Right forelimb (tissue), 1 donor: ENCODE results near the gene DNAL1.
A peak's percentile ranks its signal among the peaks of the same experiment; 100 is the strongest.

Experiments used
- DNase-seq: peaks from one replicate; pipeline ENCODE4 v3.0.0-alpha.2; 2018

Gene DNAL1

GRCh38 chr14:73725116-73726024 is 80.6 kb downstream of the DNAL1 start:
- DNase-seq, result no peak

DNA sequence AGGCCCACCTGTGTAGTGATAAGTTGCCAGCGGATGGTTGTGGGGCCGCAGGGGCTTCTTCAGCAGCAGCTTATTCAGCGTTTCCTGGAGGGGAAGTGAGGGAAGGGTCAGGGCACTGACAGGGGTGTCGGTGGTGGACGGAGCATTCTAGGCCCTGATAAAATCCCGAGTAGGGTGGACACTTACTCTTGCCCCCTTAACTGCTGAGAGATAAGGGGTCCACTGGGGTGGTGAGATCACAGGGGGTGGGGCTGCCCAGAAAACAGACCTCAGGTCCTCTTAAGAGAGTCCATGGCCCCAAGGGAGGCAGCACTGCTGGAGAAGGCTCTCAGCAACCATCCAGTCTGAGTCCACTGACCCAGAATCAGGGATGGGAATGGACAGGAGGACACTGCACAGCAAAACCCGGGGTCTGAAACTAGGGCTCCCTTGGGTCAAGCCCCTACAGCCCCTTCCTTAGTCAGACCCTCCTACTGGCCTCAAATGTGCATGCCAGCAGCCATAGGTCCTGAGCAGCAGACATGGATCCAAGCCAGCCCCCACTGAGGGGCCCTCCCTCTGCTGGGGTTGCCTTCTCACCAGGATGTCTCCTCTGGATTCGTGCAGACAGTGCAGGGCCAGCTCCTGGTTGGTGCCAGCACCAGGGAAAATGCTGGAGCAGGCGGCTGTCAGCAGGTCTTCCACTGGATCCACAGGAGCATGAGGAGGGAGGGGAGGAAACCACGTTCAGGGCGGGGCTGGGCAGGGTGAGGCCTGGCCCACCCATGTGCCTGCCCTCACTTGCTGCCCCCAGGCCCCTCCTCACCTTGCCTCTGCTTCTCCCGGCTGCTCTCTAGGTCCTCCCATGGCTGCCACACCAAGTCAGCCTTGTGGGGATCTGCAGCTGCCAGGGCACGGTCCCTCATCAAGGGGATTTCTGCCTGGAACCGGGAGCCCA is 81.5 kb downstream of the DNAL1 start:
- DNase-seq, result peak; percentile 41

GRCh38 chr14:73727166-73727565 is 82.4 kb downstream of the DNAL1 start:
- DNase-seq, result no peak

DNA sequence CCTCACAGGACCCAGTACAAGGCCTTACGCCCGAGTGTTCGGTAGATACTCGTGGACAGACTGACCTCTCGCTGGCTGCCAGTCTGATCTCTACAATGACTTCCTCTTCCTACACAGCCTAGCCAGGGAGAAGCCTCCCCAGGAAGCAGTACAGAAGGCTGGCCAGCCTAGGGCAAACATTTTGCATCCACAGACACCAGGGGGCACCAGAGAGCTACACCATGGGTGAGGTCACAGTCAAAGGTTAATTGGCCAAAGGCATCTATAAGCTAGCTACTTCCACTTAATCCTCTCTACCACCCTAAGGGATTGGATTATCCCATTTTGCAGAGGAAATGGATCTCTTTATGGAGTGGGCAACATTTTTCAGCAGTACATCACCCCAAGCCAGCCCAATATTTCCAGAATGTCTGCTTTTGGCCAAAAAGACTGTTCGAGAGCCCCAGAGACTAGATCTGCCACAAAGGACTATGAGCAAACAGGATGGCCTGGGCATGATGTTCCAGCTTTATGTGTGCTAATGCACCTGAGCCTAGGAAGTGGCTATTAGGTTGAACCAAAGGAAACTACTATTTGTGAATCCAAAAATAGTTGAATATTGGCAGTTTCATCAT is 84.0 kb downstream of the DNAL1 start:
- peak; percentile 87 for DNase-seq

DNA sequence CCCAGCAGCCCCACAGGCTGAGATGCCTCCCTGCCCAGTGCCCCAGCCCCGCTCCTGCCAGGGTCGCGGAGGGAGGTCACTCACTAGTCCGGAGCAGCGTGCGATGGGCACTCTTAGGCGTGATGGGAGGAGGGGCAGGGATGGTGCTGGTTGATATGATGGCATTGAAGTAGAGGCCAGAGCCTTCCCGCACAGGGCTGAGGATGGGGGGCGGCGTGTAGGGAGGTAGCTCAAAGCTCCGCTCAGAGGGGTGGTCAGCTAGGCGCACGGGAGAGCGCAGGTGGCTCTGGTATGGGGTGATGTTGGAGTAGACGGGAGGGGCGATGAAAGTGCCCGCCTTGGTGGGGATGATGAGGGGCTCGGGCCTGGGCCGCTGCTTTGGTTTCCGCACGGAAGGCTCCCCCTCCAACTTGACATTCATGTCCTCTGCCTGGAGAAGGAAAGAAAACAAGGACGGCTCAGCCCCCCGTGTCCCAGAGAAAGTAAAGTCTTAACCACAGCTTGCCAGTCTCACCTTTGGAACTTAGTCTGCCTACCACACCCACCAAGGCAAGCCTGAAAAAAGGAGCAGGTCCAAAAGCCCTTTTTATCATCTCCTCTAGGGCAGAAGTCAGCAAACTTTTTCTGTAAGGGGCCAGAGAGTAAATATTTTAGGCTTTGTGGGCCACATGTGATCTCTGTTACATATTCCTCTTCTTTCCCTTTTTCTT is 84.9 kb downstream of the DNAL1 start:
- DNase-seq, result no peak

GRCh38 chr14:73731111-73731510 is 86.3 kb downstream of the DNAL1 start:
- DNase-seq, result no peak

- no peak for DNase-seq
Measured at GRCh38 chr14:73732006-73732405, 87.2 kb downstream of the DNAL1 start.

DNA sequence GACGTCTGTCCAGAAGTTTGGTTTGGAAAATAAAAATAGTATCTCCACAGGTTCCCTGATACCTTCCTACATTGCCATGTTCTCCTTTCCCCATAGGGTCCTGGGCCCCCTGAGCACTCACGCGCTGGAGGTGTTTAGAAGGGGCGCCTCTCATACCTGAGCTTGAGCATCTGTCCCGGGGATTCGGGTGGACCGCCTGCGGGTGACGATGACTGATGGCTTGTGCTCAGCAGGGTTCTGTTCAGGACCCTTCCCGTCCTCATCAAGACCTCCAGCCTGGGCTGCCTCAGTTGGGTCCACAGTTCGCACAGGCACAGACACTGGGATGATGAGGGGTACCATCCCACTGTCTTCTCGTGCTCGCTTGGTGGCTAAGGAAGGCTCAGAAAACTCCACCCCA is 92.1 kb downstream of the DNAL1 start:
- peak; percentile 19 for DNase-seq

- DNase-seq, result no peak
Measured at GRCh38 chr14:73738518-73739173, 93.9 kb downstream of the DNAL1 start.

DNA sequence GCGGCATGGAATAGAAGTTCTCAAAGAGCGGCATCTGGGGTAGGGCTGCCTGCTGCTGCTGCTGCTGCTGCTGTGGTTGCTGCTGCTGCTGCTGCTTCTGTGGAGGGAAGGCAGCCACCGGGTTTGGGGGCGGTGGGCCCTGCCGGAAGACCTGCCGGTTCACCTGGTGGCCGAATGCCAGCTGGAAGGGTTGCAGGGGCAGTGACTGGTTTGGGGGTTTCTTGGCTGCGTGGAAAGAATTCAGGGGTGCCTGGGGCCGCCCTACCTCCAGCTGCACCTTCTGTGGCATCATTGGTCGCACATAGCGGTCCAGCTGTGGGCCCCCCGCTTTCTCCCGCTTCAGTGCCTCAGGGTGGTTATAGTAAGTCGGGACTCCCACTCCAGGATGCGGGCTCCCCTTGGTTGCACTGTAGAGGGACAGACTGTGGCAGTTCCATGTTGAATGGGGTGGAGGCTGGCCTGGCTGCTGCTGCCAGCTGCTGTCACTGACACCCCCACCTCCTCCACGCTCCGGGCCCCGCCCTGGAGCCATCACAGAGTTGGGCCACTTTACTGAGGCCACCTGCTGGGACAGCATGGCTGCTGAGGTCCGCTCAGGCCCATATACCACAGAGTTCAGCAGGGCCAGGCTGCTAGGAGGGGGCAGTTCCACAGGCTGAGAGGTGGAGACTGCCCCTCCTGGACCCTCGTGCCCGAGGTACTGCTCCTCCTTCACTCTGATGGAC is 94.5 kb downstream of the DNAL1 start:
- DNase-seq, result no peak

GRCh38 chr14:73739899-73740617 is 95.3 kb downstream of the DNAL1 start:
- no peak for DNase-seq

DNA sequence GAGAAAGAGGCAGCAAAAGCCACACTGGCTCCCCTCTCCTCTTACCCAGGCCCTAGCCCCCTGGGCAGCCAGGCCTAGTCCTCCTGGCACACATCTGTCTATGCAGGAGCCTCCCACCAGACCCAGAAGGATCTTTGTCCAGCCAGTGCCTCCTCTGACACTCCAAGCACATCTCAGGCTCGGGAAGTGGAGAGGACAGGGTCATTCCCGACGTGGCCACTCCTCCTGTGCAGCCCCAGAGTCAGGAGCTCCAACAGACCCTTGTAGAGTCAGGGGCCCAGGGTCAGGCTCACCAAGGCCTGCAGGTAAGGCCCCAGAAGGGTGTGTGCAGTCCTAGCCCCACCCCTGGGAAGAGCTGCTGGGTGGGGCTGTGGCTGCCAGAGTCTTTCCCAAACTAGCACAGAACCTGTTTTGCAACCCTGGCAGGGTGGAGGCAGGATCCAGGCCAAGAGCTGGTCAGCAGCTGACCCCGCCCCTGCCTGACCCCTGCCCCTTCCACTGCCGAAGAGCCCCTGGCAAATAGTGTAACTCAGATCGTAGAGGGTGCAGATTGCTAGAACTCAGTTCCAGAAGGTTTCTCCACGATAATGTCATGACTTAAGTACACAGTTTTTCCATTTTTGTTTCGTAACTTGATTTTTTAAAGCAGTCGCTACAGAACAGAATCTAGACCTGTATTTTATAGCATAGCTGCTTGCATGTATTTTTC is 96.0 kb downstream of the DNAL1 start:
- no peak for DNase-seq

DNA sequence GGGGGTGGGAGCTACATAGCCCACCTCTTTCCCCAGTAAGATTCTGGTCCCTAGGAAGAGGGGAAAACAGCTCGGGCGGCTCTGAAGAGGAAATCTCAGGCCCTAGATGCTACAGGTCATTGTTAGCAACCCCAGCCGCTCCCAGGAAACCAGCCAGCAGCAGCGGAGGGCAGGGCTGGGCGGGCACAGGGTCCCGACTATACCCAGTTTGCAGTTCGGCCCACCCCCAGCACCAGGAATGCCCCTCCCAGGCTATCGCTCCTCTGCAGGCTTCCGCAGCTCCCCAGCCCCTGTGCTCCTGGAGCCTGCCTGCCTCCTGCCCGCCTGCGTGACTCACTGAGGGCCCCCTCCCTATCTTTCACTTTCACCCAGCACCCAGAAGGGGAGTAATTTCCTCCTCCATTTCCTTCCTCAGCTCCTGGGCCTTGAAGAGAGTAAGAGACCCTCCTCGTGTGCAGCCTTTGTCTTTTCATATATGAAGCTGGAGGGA is 96.6 kb downstream of the DNAL1 start:
- DNase-seq, result no peak

DNA sequence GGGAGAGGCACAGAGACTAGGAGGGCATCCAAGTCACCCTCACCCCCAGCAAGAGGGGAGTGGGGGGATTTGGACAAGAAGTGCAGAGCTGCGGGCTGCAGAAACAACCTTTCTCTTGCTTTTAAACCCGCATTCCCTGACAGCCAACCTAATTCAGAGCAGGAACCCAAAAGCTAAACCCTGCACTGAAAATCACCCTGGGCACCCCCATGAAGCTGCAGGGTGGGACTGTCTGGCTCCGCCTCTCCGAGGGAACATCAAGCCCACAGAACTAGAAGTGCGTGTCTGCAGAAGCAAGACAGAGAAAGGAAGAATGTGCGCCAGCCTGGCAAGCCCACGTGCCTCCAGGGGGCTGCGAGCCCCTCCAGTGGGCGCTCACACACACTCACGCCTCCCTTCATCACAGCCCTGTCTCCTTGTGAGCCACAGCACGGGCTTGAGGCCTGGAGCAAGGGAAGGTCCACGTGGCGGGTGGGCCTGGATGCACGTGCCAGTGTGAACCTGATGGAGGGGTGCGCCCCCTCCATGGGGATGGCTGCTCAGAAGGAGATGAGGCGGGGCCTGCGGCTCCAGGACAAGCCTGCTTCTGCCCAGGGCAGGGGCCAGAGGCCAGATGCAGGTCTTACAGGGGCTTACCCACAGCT is 97.2 kb downstream of the DNAL1 start:
- no peak for DNase-seq

GRCh38 chr14:73742520-73743238 is 97.9 kb downstream of the DNAL1 start:
- peak; percentile 43 for DNase-seq

GRCh38 chr14:73743431-73743931 is 98.7 kb downstream of the DNAL1 start:
- peak; percentile 59 for DNase-seq

- DNase-seq, result peak; percentile 39
Measured at GRCh38 chr14:73744175-73744867, 99.5 kb downstream of the DNAL1 start.
